Measurements from ENCODE around the gene EPN2. TPM values are rescaled to one million over a fixed set of nuclear protein-coding genes. Genes with fewer than 3 reads are reported as not detected.

The EPN2 gene
- total RNA-seq, 1 experiment from 2014 or later: 57.8 TPM

DNA sequence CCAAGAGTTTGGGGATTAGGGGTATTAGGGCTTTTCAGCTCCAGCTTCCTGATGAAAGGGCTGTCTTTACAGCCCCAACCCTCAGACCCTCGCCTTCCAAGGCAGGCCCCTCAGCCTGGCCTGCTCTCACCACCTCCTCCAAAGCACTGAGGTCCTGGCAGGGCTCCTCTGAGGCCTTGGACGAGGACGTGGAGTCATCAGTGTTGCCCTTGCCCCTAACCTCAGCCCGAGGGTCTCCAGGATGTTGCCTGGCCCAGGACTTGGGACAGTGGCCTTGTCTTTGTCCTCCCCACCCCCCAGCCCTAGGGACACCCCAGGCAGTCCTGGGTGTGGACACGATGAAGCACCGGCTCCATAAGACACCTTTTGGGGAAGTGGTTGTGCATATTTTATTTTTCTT, 97.2 kb downstream of the EPN2 start:
- H3K9me3 ChIP-seq (ENCODE audit: control insufficient read depth, low read depth, low read length): no peaks in the 10 kb centered on the region
- TF ChIP-seq, protein P1, sequence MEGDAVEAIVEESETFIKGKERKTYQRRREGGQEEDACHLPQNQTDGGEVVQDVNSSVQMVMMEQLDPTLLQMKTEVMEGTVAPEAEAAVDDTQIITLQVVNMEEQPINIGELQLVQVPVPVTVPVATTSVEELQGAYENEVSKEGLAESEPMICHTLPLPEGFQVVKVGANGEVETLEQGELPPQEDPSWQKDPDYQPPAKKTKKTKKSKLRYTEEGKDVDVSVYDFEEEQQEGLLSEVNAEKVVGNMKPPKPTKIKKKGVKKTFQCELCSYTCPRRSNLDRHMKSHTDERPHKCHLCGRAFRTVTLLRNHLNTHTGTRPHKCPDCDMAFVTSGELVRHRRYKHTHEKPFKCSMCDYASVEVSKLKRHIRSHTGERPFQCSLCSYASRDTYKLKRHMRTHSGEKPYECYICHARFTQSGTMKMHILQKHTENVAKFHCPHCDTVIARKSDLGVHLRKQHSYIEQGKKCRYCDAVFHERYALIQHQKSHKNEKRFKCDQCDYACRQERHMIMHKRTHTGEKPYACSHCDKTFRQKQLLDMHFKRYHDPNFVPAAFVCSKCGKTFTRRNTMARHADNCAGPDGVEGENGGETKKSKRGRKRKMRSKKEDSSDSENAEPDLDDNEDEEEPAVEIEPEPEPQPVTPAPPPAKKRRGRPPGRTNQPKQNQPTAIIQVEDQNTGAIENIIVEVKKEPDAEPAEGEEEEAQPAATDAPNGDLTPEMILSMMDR (conservative IDR thresholded peaks at IDR 0.05): no peak
- H4K91ac ChIP-seq (ENCODE audit: insufficient read length, low read depth, low read length): no peak overlapping the region
- H2AK5ac ChIP-seq (ENCODE audit: insufficient read length, low read length): no peak overlapping the region
- H3K56ac ChIP-seq (ENCODE audit: insufficient read length, low read depth, low read length): no peak overlapping the region
- no peak for DNase-seq
- no peak overlapping the region for H3T11ph ChIP-seq (ENCODE audit: low read length)
- peaks cover 2% of the 10 kb centered on the region; the same call in 1 of the 2 replicates for H3K4me1 ChIP-seq (ENCODE audit: insufficient read depth, low read length)
- H2BK15ac ChIP-seq (ENCODE audit: low read depth, low read length): no peak overlapping the region
- H2AFZ ChIP-seq (ENCODE audit: low read length): no peak overlapping the region
- H3K36me3 Mint-ChIP-seq (ENCODE audit: insufficient read depth in 1 of 3, low read depth in 3 of 3): peaks cover 7 to 31% (median 28%) of the 10 kb centered on the region in 3 experiments; a peak in 5 of 7 replicates
- no peak overlapping the region for H3K27ac ChIP-seq (ENCODE audit: insufficient read length, low read depth, low read length)
- H3K79me1 ChIP-seq (ENCODE audit: insufficient read depth, low read depth, low read length, poor library complexity, severe bottlenecking): no peaks in the 10 kb centered on the region
- H4K8ac ChIP-seq (replicated peaks; ENCODE audit: insufficient read length, low read depth, low read length): no peak overlapping the region
- no peak overlapping the region for H2BK5ac ChIP-seq (ENCODE audit: insufficient read length, low read length)
- no peak overlapping the region for H3K27ac Mint-ChIP-seq
- H2BK120ac ChIP-seq (ENCODE audit: low read depth, low read length, poor library complexity, severe bottlenecking): no peak overlapping the region
- H3K4me3 Mint-ChIP-seq: no peak overlapping the region
- H3K4me1 Mint-ChIP-seq: peaks cover 25 to 42% of the 10 kb centered on the region in 2 experiments
- H3K79me2 ChIP-seq (ENCODE audit: insufficient read depth, low read length): no peaks in the 10 kb centered on the region
- no peak overlapping the region for H3K18ac ChIP-seq (ENCODE audit: insufficient read length, low read depth, low read length)
- no peak overlapping the region for H3K14ac ChIP-seq (ENCODE audit: insufficient read depth, low read length)
- H3K4me2 ChIP-seq (ENCODE audit: insufficient read depth, insufficient read length, low read length): no peak overlapping the region
- no peaks in the 10 kb centered on the region for H3K9me3 Mint-ChIP-seq
- no peak overlapping the region for H4K5ac ChIP-seq (ENCODE audit: insufficient read length, low read depth, low read length)
- peaks cover 3% of the 10 kb centered on the region for H4K20me1 ChIP-seq (ENCODE audit: control insufficient read depth, insufficient read depth, insufficient read length)
- H3K27me3 ChIP-seq (ENCODE audit: insufficient read depth, low read length): no peaks in the 10 kb centered on the region
- H2BK20ac ChIP-seq (ENCODE audit: low read depth, low read length, poor library complexity, severe bottlenecking): no peak overlapping the region
- H3K9ac ChIP-seq (ENCODE audit: extremely low read depth, insufficient read length, low read length): no peak overlapping the region
- no CpG with 5 or more reads among the region's 6 CpGs for WGBS (ENCODE audit: extremely low coverage, insufficient read length, low lambda C conversion rate)
- H3K23ac ChIP-seq (ENCODE audit: insufficient read length, low read depth, low read length): no peak overlapping the region
- peaks cover 2% of the 10 kb centered on the region; the same call in 1 of the 2 replicates for H3K27me3 Mint-ChIP-seq (ENCODE audit: low read depth)
- no peak overlapping the region for H2BK12ac ChIP-seq (ENCODE audit: insufficient read length, low read depth, low read length)
- H3K23me2 ChIP-seq (ENCODE audit: insufficient read length, low read depth, low read length, poor library complexity, severe bottlenecking): no peaks in the 10 kb centered on the region
- H3K4ac ChIP-seq (ENCODE audit: low read depth, low read length): no peak overlapping the region

Measured in H9 (cell line).